DOHH2 (cell line): ENCODE data around the gene KRTAP8-1.

Source experiments
- EZH2phosphoT487 ChIP-seq: fragments of 200-600 bp; sonication (generic); IDR thresholded peaks from 2 replicates; pipeline ENCODE4 v1.6.1; 2017; ENCODE audit warnings: borderline replicate concordance, mild to moderate bottlenecking, antibody characterized with exemption, low read length, moderate library complexity, mixed read lengths
- TF ChIP-seq, protein P1 (sequence below): fragments of 200-600 bp; sonication (generic); IDR thresholded peaks from one replicate; pipeline ENCODE4 v1.5.1; 2014; ENCODE audit warnings: antibody characterized with exemption, mild to moderate bottlenecking, low read depth, low read length; ENCODE audit not compliant: poor library complexity, severe bottlenecking

- TF ChIP-seq, protein P1, sequence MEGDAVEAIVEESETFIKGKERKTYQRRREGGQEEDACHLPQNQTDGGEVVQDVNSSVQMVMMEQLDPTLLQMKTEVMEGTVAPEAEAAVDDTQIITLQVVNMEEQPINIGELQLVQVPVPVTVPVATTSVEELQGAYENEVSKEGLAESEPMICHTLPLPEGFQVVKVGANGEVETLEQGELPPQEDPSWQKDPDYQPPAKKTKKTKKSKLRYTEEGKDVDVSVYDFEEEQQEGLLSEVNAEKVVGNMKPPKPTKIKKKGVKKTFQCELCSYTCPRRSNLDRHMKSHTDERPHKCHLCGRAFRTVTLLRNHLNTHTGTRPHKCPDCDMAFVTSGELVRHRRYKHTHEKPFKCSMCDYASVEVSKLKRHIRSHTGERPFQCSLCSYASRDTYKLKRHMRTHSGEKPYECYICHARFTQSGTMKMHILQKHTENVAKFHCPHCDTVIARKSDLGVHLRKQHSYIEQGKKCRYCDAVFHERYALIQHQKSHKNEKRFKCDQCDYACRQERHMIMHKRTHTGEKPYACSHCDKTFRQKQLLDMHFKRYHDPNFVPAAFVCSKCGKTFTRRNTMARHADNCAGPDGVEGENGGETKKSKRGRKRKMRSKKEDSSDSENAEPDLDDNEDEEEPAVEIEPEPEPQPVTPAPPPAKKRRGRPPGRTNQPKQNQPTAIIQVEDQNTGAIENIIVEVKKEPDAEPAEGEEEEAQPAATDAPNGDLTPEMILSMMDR, result no peak
- no peak for TF ChIP-seq EZH2phosphoT487
These were observed 34.8 kb upstream of the KRTAP8-1 start for GRCh38 chr21:30847627-30848500.
